HepG2 (cell line): ENCODE measurements around the gene UAP1L1. TPM values are rescaled to one million over a fixed set of nuclear protein-coding genes. Genes with fewer than 3 reads are reported as not detected.

Source experiments
- GATAD1 ChIP-seq: IDR thresholded peaks from 2 replicates; pipeline ENCODE4 v1.6.1; 2016; ENCODE audit warnings: missing genetic modification reagents, missing compliant biosample characterization
- GFI1 ChIP-seq: sonication (generic); formaldehyde crosslinking; IDR thresholded peaks from 2 replicates; pipeline ENCODE4 v1.5.0; 2020; ENCODE audit warnings: missing genetic modification reagents, mild to moderate bottlenecking, borderline replicate concordance
- HNRNPLL ChIP-seq: fragments of 200-400 bp; formaldehyde crosslinking; IDR thresholded peaks from 2 replicates; pipeline ENCODE4 v1.6.1; 2017; ENCODE audit warnings: mild to moderate bottlenecking, low read depth, low read length; ENCODE audit not compliant: poor library complexity, severe bottlenecking
- MED8 ChIP-seq: sonication (generic); formaldehyde crosslinking; IDR thresholded peaks from 2 replicates; pipeline ENCODE4 v1.8.1; 2023; ENCODE audit warnings: mild to moderate bottlenecking, missing genetic modification reagents; ENCODE audit not compliant: insufficient replicate concordance
- RARA ChIP-seq: IDR thresholded peaks from 2 replicates; pipeline ENCODE4 v1.6.1; 2016; ENCODE audit warnings: missing genetic modification reagents, missing compliant biosample characterization
- polyA plus RNA-seq, 8 experiments: library from polyadenylated mRNA; depleted of rRNA in 3 of 8; stranded (reverse) in 7 of 8; unstranded in 1 of 8; fragments of >200 nt; fragmentation: Illumina TruSeq in 4 of 8; extraction: Trizol in 4 of 8; gene quantifications; 2 replicates each; pipeline versions ENCODE4 v1.2.1 to v1.2.3, GENCODE V29; 2011 to 2016; ENCODE audit warnings: low read depth in 4 of 8, missing spikeins in 1 of 8, mixed read lengths in 1 of 8; ENCODE audit not compliant: insufficient read depth in 1 of 8
- total RNA-seq, 5 experiments: library from RNA; depleted of rRNA; stranded (reverse); fragments of >200 nt; fragmentation: Illumina TruSeq; extraction: Trizol; gene quantifications; 2 replicates each; pipeline ENCODE4 v1.2.3, GENCODE V29; 2016; ENCODE audit warnings: low read depth in 1 of 5
- TF ChIP-seq, protein P1 (sequence below): sonication (generic); formaldehyde crosslinking; IDR thresholded peaks from 2 replicates; pipeline ENCODE4 v1.5.1; 2020; ENCODE audit warnings: missing genetic modification reagents, mild to moderate bottlenecking, borderline replicate concordance
- TF ChIP-seq, protein P2 (sequence below): sonication (generic); formaldehyde crosslinking; IDR thresholded peaks from 2 replicates; pipeline ENCODE4 v1.5.0; 2020; ENCODE audit warnings: mild to moderate bottlenecking, missing genetic modification reagents
- TF ChIP-seq, protein P3 (sequence below): IDR thresholded peaks from 2 replicates; pipeline ENCODE4 v1.6.1; 2016; ENCODE audit warnings: low read depth, control low read depth
- TF ChIP-seq, protein P4 (sequence below): sonication (generic); formaldehyde crosslinking; IDR thresholded peaks from 2 replicates; pipeline ENCODE4 v1.8.1; 2023; ENCODE audit warnings: mild to moderate bottlenecking, missing genetic modification reagents
- TF ChIP-seq, protein P5 (sequence below): sonication (generic); formaldehyde crosslinking; IDR thresholded peaks from 2 replicates; pipeline ENCODE4 v1.5.1; 2020; ENCODE audit warnings: mild to moderate bottlenecking, missing genetic modification reagents, borderline replicate concordance
- TF ChIP-seq, protein P6 (sequence below): sonication (generic); formaldehyde crosslinking; IDR thresholded peaks from 2 replicates; pipeline ENCODE4 v1.4.0; 2020; ENCODE audit warnings: missing genetic modification reagents, mild to moderate bottlenecking, borderline replicate concordance

The UAP1L1 gene
- total and polyA plus RNA-seq, 2 of the 13 experiments (the other 11 are each of a cell fraction or from before 2014, with no cell fraction given): 5.4 to 6.4 TPM

DNA sequence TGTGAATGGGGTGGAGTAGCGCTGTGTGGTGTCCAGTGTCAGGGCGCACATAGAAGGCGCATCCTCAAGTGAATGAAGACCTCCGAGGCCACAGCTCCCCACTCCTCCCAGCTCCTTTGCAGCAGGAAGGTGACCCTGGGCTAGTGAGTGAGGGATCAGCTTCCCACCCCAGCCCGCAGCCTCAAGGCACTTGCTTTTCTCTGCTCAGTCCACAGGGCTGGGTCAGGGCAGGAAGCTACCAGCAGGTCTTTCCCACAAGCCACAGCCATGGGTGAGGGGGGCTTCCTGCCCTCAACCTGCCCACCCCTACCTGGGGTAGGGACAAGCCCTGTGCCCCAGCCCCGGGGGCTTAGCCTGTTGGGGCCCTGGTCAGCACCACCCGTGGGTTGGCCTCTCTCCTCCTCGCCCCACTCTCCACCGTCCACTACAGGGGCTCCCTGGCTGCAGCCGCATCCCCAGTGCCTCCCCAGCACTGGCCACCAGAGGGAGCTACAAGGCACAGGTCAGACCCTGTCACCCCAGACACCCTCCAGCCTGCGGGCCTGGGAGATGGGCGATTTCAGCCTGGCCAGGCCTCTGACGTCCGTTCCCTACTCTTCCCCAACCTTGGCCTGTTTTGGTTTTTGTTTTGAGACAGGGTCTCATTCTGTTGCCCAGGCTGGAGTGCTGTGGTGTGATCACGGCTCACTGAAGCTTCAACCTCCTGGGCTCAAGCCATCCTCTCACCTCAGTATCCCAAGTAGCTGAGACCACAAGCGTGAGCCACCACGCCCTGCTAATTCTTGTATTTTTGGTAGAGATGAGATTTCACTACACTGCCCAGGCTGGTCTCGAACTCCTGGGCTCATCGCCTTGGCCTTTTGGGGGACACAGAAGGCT lies 48.0 kb upstream of the UAP1L1 start (continued):
- TF ChIP-seq, protein P1, sequence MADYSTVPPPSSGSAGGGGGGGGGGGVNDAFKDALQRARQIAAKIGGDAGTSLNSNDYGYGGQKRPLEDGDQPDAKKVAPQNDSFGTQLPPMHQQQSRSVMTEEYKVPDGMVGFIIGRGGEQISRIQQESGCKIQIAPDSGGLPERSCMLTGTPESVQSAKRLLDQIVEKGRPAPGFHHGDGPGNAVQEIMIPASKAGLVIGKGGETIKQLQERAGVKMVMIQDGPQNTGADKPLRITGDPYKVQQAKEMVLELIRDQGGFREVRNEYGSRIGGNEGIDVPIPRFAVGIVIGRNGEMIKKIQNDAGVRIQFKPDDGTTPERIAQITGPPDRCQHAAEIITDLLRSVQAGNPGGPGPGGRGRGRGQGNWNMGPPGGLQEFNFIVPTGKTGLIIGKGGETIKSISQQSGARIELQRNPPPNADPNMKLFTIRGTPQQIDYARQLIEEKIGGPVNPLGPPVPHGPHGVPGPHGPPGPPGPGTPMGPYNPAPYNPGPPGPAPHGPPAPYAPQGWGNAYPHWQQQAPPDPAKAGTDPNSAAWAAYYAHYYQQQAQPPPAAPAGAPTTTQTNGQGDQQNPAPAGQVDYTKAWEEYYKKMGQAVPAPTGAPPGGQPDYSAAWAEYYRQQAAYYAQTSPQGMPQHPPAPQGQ (CRISPR knock-in tag): no peak
- no peak for TF ChIP-seq GFI1
- TF ChIP-seq, protein P2, sequence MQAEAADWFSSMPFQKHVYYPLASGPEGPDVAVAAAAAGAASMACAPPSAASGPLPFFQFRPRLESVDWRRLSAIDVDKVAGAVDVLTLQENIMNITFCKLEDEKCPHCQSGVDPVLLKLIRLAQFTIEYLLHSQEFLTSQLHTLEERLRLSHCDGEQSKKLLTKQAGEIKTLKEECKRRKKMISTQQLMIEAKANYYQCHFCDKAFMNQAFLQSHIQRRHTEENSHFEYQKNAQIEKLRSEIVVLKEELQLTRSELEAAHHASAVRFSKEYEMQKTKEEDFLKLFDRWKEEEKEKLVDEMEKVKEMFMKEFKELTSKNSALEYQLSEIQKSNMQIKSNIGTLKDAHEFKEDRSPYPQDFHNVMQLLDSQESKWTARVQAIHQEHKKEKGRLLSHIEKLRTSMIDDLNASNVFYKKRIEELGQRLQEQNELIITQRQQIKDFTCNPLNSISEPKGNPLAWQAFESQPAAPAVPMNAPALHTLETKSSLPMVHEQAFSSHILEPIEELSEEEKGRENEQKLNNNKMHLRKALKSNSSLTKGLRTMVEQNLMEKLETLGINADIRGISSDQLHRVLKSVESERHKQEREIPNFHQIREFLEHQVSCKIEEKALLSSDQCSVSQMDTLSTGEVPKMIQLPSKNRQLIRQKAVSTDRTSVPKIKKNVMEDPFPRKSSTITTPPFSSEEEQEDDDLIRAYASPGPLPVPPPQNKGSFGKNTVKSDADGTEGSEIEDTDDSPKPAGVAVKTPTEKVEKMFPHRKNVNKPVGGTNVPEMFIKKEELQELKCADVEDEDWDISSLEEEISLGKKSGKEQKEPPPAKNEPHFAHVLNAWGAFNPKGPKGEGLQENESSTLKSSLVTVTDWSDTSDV (CRISPR knock-in tag): no peak
- TF ChIP-seq, protein P3, sequence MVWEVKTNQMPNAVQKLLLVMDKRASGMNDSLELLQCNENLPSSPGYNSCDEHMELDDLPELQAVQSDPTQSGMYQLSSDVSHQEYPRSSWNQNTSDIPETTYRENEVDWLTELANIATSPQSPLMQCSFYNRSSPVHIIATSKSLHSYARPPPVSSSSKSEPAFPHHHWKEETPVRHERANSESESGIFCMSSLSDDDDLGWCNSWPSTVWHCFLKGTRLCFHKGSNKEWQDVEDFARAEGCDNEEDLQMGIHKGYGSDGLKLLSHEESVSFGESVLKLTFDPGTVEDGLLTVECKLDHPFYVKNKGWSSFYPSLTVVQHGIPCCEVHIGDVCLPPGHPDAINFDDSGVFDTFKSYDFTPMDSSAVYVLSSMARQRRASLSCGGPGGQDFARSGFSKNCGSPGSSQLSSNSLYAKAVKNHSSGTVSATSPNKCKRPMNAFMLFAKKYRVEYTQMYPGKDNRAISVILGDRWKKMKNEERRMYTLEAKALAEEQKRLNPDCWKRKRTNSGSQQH (CRISPR knock-in tag): no peak
- no peak for TF ChIP-seq HNRNPLL
- no peak for TF ChIP-seq MED8 (CRISPR knock-in tag)
- no peak for TF ChIP-seq GATAD1 (CRISPR knock-in tag)
- TF ChIP-seq, protein P4, sequence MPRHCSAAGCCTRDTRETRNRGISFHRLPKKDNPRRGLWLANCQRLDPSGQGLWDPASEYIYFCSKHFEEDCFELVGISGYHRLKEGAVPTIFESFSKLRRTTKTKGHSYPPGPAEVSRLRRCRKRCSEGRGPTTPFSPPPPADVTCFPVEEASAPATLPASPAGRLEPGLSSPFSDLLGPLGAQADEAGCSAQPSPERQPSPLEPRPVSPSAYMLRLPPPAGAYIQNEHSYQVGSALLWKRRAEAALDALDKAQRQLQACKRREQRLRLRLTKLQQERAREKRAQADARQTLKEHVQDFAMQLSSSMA (CRISPR knock-in tag): no peak
- TF ChIP-seq RARA (CRISPR knock-in tag): no peak
- TF ChIP-seq, protein P5, sequence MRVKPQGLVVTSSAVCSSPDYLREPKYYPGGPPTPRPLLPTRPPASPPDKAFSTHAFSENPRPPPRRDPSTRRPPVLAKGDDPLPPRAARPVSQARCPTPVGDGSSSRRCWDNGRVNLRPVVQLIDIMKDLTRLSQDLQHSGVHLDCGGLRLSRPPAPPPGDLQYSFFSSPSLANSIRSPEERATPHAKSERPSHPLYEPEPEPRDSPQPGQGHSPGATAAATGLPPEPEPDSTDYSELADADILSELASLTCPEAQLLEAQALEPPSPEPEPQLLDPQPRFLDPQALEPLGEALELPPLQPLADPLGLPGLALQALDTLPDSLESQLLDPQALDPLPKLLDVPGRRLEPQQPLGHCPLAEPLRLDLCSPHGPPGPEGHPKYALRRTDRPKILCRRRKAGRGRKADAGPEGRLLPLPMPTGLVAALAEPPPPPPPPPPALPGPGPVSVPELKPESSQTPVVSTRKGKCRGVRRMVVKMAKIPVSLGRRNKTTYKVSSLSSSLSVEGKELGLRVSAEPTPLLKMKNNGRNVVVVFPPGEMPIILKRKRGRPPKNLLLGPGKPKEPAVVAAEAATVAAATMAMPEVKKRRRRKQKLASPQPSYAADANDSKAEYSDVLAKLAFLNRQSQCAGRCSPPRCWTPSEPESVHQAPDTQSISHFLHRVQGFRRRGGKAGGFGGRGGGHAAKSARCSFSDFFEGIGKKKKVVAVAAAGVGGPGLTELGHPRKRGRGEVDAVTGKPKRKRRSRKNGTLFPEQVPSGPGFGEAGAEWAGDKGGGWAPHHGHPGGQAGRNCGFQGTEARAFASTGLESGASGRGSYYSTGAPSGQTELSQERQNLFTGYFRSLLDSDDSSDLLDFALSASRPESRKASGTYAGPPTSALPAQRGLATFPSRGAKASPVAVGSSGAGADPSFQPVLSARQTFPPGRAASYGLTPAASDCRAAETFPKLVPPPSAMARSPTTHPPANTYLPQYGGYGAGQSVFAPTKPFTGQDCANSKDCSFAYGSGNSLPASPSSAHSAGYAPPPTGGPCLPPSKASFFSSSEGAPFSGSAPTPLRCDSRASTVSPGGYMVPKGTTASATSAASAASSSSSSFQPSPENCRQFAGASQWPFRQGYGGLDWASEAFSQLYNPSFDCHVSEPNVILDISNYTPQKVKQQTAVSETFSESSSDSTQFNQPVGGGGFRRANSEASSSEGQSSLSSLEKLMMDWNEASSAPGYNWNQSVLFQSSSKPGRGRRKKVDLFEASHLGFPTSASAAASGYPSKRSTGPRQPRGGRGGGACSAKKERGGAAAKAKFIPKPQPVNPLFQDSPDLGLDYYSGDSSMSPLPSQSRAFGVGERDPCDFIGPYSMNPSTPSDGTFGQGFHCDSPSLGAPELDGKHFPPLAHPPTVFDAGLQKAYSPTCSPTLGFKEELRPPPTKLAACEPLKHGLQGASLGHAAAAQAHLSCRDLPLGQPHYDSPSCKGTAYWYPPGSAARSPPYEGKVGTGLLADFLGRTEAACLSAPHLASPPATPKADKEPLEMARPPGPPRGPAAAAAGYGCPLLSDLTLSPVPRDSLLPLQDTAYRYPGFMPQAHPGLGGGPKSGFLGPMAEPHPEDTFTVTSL (CRISPR knock-in tag): no peak; the same call in 1 of the 2 replicates
- TF ChIP-seq, protein P6, sequence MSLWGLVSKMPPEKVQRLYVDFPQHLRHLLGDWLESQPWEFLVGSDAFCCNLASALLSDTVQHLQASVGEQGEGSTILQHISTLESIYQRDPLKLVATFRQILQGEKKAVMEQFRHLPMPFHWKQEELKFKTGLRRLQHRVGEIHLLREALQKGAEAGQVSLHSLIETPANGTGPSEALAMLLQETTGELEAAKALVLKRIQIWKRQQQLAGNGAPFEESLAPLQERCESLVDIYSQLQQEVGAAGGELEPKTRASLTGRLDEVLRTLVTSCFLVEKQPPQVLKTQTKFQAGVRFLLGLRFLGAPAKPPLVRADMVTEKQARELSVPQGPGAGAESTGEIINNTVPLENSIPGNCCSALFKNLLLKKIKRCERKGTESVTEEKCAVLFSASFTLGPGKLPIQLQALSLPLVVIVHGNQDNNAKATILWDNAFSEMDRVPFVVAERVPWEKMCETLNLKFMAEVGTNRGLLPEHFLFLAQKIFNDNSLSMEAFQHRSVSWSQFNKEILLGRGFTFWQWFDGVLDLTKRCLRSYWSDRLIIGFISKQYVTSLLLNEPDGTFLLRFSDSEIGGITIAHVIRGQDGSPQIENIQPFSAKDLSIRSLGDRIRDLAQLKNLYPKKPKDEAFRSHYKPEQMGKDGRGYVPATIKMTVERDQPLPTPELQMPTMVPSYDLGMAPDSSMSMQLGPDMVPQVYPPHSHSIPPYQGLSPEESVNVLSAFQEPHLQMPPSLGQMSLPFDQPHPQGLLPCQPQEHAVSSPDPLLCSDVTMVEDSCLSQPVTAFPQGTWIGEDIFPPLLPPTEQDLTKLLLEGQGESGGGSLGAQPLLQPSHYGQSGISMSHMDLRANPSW (CRISPR knock-in tag): no peak
